T-helper 2 cell treated with Interferon-gamma antibody and Interleukin-4, amounts not matched to agents 100 ng/mL and 5 ng/mL, for 36 hours (primary cell): ENCODE results near the gene LMLN. TPM values are rescaled to one million over a fixed set of nuclear protein-coding genes. Genes with fewer than 3 reads are reported as not detected.
"Not testable (repeated sequence)": the region's sequence is repeated elsewhere in the genome, so short reads cannot be mapped to it uniquely, and the experiment has no call there.

ENCODE experiments used
- intact Hi-C: fragments of 100-400 bp; cut with micrococcal nuclease; formaldehyde crosslinking; loops from one replicate; pipeline ENCODE4 v1.15.1; 2023
- total RNA-seq: library from RNA; stranded (reverse); gene quantifications from 2 replicates; pipeline ENCODE4 v1.2.3, GENCODE V29; 2022

The LMLN gene
- 1.9 and 2.7 TPM in 2 replicates for total RNA-seq

- intact Hi-C loops: loop anchor here (1.0 to 10.0 kb wide), 3 partner anchors 10 to 223 kb away; partner anchors contain the start of genes RPL35A and RUBCN
Observed at GRCh38 chr3:197959891-197960693, at the start of gene LMLN. TSS of gene LMLN (plus strand) at chr3:197960217. CDS start at chr3:197960246, 29 bp downstream.

GRCh38 chr3:197912741-197913476 is 47.1 kb upstream of the LMLN start:
- intact Hi-C loops: no loop called here

GRCh38 chr3:197913641-197914380 is 46.2 kb upstream of the LMLN start:
- intact Hi-C loops: no loop called here

- intact Hi-C loops: not testable (repeated sequence)
Observed at GRCh38 chr3:197921429-197922275, 38.4 kb upstream of the LMLN start.

GRCh38 chr3:197926418-197926817 is 33.6 kb upstream of the LMLN start:
- intact Hi-C loops: no loop called here

- intact Hi-C loops: not testable (repeated sequence)
Observed at GRCh38 chr3:197927578-197927977, 32.4 kb upstream of the LMLN start.

GRCh38 chr3:197936819-197937384 is 23.1 kb upstream of the LMLN start:
- intact Hi-C loops: no loop called here

- intact Hi-C loops: loop anchor here (10.0 kb wide), 1 partner anchor 206 kb away; the partner anchor contains the start of gene RUBCN
Observed at GRCh38 chr3:197940745-197941384, 19.2 kb upstream of the LMLN start.

GRCh38 chr3:197942956-197943556 is 17.0 kb upstream of the LMLN start:
- intact Hi-C loops: loop anchor here (1.0 to 10.0 kb wide), 2 partner anchors 37 to 208 kb away; partner anchors contain the start of gene RUBCN

GRCh38 chr3:197949191-197949777 is 10.7 kb upstream of the LMLN start:
- intact Hi-C loops: loop anchor here (5.0 to 10.0 kb wide), 3 partner anchors 102 to 214 kb away; partner anchors contain the start of genes LRCH3 and RUBCN

- intact Hi-C loops: loop anchor here (1.0 to 10.0 kb wide), 5 partner anchors 10 to 215 kb away; partner anchors contain the start of genes LMLN, LRCH3 and RUBCN
Observed at GRCh38 chr3:197949778-197950676, 10.0 kb upstream of the LMLN start, which contains the start of gene RPL35A. TSS of gene RPL35A (plus strand) at chr3:197950190. CDS start at chr3:197950968, 778 bp downstream.

GRCh38 chr3:197950677-197951061 is 9.3 kb upstream of the LMLN start:
- intact Hi-C loops: loop anchor here (1.0 to 10.0 kb wide), 2 partner anchors 10 to 124 kb away; partner anchors contain the start of gene LMLN

- intact Hi-C loops: loop anchor here (10.0 kb wide), 1 partner anchor 123 kb away; no protein-coding TSS in a partner anchor
Observed at GRCh38 chr3:197951392-197951990, 8.5 kb upstream of the LMLN start.

GRCh38 chr3:197952440-197952839 is 7.6 kb upstream of the LMLN start:
- intact Hi-C loops: loop anchor here (10.0 kb wide), 1 partner anchor 122 kb away; no protein-coding TSS in a partner anchor

- intact Hi-C loops: loop anchor here (10.0 kb wide), 1 partner anchor 121 kb away; no protein-coding TSS in a partner anchor
Observed at GRCh38 chr3:197953325-197953724, 6.7 kb upstream of the LMLN start.

GRCh38 chr3:197953881-197954280 is 6.1 kb upstream of the LMLN start:
- intact Hi-C loops: loop anchor here (10.0 kb wide), 1 partner anchor 121 kb away; no protein-coding TSS in a partner anchor
